GM19328 (cell line): ENCODE measurements around the gene CDK19.

Experiments used
- ATAC-seq: cut with Tn5 transposase; IDR thresholded peaks from one replicate; pipeline ENCODE4 v1.9.1; 2021; ENCODE audit warnings: mild to moderate bottlenecking, moderate library complexity; ENCODE audit not compliant: unreplicated experiment

Gene CDK19

DNA sequence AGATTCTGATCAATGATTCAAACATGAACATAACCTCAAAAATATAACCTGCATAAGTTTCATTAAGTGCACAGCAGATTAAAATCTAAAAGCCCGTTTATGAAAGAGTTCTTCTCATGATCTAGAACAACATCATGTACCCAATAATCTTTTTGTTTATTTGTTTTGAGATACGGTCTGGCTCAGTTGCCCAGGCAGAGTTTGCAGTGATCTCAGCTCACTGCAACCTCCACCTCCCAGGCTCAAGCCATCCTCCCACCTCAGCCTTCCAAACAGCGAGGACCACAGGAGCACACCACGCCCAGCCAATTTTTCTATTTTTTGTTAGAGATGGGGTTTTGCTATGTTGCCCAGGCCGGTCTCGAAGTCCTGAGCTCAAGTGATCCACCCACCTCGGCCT is 149.7 kb downstream of the CDK19 start:
- no peak for ATAC-seq

- ATAC-seq: no peak
Measured at GRCh38 chr6:110664933-110665332, 150.3 kb downstream of the CDK19 start.

DNA sequence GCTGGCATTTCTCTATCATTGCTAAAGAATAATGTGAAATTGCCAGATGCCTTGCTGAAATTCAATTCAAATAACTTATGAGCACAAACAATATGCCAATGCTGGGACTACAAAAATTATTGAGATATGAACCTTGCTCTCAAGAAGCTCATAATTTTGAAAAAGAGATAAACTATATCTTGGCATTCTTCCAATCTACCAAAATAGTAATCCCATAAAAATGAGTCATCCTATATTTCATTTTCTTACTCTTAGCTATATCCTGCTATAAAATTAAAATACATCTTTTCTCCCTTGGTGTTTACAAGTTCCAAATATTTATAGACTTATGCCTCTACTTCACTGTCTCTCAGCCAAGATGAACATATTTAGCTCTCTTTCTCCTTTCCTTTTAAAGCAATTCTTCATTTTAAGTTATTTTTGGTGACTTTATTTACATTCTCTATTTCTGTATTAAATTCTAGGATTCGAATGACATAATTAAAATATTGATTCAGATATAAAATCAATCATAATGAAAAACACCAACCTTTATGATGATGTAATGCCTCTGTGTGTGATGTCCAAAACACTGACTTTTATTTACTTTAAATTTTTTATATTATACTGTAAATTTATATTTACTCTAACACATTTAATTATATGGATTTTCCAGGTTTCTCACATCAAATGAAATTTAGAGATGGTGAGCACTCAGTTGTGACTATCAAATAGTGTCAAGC is 152.6 kb downstream of the CDK19 start:
- ATAC-seq: no peak

- no peak for ATAC-seq
Measured at GRCh38 chr6:110661414-110661813, 153.9 kb downstream of the CDK19 start.

GRCh38 chr6:110660066-110660655 is 155.1 kb downstream of the CDK19 start:
- no peak for ATAC-seq

- no peak for ATAC-seq
Measured at GRCh38 chr6:110658631-110659211, 156.5 kb downstream of the CDK19 start.

- no peak for ATAC-seq
Measured at GRCh38 chr6:110656492-110656891, 158.8 kb downstream of the CDK19 start.

- no peak for ATAC-seq
Measured at GRCh38 chr6:110655821-110656220, 159.4 kb downstream of the CDK19 start.

DNA sequence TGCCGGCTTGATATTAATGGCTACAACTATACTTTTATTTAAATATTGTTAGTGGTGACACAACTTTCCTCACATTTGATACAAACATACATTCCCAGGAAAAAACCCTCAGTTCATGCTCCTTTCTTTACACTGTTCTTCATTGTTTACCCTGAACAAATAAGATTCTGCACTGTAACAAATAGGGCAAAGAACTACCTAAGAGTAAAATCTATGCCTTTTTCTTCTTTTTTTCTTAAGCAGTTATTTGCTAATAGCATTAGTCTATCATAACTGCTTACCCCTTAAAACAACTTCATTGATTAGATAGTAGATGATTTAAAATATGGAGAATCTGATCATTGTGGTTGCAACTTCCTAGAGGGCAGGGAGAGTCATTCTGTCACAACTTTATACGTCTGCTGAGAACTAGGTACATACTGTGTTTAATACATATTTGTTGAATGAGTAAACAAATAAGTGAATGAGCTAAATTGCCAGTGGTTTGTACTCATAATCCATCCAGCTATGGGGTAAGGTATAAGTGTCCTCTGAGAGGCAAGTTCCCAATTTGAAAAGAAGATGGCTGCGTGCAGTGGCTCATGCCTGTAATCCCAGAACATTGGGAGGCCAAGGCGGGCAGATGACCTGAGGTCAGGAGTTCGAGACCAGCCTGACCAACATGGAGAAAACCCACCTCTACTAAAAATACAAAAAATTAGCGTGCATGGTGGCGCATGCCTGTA is 161.0 kb downstream of the CDK19 start:
- no peak for ATAC-seq

DNA sequence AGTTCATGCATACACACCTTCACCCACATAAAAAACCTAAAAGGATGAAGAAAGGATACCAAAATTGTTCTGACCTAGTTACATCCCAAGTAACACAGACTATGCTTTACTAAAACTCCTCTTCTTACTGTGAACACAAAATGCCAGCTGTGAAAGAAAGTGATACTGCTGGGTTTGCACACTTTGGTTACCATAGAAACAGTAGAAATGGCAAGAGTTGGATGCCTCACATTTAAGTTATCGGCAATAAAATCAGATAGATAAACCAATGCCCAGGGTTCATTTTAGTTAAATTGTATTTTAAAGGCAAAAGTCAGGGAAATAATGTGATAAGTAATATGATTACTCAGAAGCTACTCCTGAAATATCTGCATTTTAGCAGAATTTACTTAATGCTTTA is 161.9 kb downstream of the CDK19 start:
- no peak for ATAC-seq

- ATAC-seq: no peak
Measured at GRCh38 chr6:110652520-110652919, 162.7 kb downstream of the CDK19 start.

DNA sequence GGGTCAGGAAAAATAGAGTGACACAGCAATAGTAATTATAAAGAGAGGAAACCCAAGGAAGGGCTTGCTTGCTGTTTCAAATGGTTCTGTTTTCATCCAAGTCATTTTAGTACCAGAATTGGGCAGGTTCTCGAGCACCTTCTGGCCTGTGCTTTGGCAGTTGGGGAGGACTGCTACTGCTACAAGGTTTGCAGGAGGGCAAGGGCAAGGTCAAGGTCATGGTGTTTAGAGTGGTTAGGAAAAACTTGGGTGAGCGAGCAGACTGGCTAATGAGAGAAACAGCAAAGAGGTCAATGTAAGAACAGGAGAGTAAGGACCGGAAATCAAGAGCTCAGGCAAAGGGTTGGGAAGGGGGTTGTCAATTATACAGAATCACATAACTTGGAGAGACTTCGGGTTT is 164.5 kb downstream of the CDK19 start:
- ATAC-seq: no peak

GRCh38 chr6:110649704-110650103 is 165.6 kb downstream of the CDK19 start:
- no peak for ATAC-seq

- ATAC-seq: no peak
Measured at GRCh38 chr6:110646951-110647910, 168.0 kb downstream of the CDK19 start.

DNA sequence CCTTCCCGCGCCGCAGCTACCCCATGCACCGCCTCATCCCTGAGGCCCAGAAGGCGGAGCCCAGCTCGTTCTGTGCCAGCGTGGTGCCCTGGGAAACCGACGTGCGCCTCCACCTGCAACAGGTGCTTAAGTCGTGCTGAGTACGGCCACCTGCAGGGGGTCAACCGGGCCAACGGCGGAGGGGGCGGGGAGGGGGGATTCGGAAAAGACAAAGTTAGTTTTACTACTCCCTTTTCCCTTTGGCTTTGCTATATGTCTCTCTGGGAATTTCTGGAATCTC is 168.9 kb downstream of the CDK19 start:
- ATAC-seq: no peak

- no peak for ATAC-seq
Measured at GRCh38 chr6:110645685-110646418, 169.4 kb downstream of the CDK19 start.

DNA sequence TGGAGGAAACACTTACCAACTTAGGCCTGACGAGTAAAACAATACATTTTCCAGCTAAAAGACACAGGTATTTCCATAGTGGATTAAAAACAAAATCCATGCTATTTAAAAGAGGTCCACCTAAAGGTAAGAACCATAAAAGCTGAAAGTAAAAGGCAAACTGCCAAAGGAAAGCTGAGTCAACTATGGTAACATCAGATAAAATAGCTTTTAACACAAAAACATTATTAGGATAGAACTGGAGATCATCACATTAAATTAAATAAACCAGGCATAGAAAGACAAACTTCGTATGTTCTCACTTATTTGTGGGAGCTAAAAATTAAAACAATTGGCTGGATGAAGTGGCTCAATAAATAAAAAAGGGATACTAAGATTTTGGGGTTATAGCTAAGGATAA is 172.1 kb downstream of the CDK19 start:
- no peak for ATAC-seq

GRCh38 chr6:110642711-110643110 is 172.6 kb downstream of the CDK19 start:
- ATAC-seq: no peak

DNA sequence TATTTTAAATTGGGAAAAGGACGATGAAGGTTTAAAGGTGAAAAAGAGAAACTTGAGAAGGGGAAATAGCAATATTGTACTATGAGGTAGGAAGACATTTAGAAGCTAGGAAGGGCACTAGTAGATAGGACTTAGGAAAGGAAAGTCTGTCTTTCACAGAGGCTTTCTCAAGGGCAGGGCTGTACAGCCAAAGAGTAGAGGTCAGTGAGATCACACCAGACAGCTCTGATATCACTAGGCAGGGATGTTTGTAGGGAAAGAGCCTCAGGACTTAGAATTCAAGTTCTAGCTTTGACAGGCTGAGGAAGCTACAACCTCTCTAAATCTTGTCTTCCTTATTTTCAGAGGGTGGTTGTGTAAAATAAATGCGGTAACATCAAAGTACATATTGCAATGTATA is 178.5 kb downstream of the CDK19 start:
- no peak for ATAC-seq

DNA sequence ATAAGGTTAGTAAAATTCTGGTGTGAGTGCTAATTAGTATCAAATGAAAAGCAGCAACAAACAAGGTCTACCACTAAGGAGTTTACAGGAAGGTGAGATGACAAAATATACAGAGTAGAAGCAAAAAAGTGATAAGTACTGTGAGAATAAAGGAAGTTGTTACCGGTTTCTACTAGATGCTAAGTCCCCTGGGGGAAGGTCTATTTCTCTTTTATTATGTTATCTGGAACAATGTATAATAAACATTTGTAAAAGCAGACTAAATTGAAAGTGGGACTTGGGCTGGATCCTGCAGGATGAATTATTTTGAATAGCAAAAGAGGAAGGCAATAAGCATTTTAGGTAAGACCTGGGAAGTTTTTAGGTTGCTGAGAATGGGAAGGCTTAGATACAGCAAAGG is 180.2 kb downstream of the CDK19 start:
- ATAC-seq: no peak
